Measurements from ENCODE around the gene C9orf85.
"Not testable (repeated sequence)": the region's sequence is repeated elsewhere in the genome, so short reads cannot be mapped to it uniquely, and the experiment has no call there.

C9orf85 gene

DNA sequence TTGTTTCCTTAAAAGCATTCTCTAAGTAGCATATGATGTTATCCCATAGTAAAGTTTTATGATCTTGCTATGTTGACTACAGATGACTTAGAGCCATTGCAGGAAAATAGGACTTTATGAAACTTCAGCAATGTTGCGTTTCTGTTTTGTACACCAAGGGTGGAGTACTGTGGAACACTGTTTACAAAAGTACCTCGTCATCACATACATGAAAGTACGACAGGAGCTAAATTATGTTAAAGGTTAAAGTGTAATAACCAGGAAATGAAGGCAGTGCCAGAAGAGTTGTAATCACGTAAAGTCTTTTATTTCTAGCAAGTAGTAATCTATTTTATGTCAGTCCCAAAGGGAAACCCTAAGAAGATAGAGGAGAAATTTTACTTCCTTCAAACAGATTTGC is 50.9 kb downstream of the C9orf85 start:
- Histone ChIP-seq H3K4me3 (ENCODE audit: low read length) (no peak overlapping the region), H3K9me2 (replicated peaks; ENCODE audit: insufficient read depth, low read length) (no peaks in the 10 kb centered on the region), H3K9ac (ENCODE audit: low read length) (no peak overlapping the region), H3K27me3 (replicated peaks; ENCODE audit: insufficient read depth, low read length) (no peaks in the 10 kb centered on the region), H3K27ac (ENCODE audit: low read length) (no peak overlapping the region), H3K4me2 (ENCODE audit: low read depth, low read length) (no peak overlapping the region), H3K36me3 (replicated peaks; ENCODE audit: insufficient read depth, low read length) (no peaks in the 10 kb centered on the region), H2AFZ (ENCODE audit: low read length) (no peak overlapping the region), H3K9me3 (replicated peaks; ENCODE audit: insufficient read depth, low read length) (no peaks in the 10 kb centered on the region), H3K4me1 (ENCODE audit: low read length) (no peaks in the 10 kb centered on the region), H3K79me2 (ENCODE audit: low read length) (no peaks in the 10 kb centered on the region), H4K20me1 (ENCODE audit: insufficient read depth, low read length) (no peaks in the 10 kb centered on the region), H3F3A (ENCODE audit: insufficient read depth, low read length) (no peaks in the 10 kb centered on the region)
- no peak for TF ChIP-seq EZH2phosphoT487 (IDR thresholded peaks at IDR 0.05; ENCODE audit: low read length)
- no peak for TF ChIP-seq EZH2 (optimal IDR thresholded peaks at IDR 0.05; ENCODE audit: low read depth, low read length)
- TF ChIP-seq, protein P1, sequence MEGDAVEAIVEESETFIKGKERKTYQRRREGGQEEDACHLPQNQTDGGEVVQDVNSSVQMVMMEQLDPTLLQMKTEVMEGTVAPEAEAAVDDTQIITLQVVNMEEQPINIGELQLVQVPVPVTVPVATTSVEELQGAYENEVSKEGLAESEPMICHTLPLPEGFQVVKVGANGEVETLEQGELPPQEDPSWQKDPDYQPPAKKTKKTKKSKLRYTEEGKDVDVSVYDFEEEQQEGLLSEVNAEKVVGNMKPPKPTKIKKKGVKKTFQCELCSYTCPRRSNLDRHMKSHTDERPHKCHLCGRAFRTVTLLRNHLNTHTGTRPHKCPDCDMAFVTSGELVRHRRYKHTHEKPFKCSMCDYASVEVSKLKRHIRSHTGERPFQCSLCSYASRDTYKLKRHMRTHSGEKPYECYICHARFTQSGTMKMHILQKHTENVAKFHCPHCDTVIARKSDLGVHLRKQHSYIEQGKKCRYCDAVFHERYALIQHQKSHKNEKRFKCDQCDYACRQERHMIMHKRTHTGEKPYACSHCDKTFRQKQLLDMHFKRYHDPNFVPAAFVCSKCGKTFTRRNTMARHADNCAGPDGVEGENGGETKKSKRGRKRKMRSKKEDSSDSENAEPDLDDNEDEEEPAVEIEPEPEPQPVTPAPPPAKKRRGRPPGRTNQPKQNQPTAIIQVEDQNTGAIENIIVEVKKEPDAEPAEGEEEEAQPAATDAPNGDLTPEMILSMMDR (IDR thresholded peaks at IDR 0.05; ENCODE audit: low read length): no peak
- DNase-seq: no peak

GRCh38 chr9:71963471-71963996 is 52.1 kb downstream of the C9orf85 start:
- H3K27ac ChIP-seq (ENCODE audit: low read length); H3K79me2 ChIP-seq (ENCODE audit: low read length); H2AFZ ChIP-seq (ENCODE audit: low read length); H3K9me3 ChIP-seq (replicated peaks; ENCODE audit: insufficient read depth, low read length); H3K27me3 ChIP-seq (replicated peaks; ENCODE audit: insufficient read depth, low read length); H3K9me2 ChIP-seq (replicated peaks; ENCODE audit: insufficient read depth, low read length); H3K9ac ChIP-seq (ENCODE audit: low read length); DNase-seq; H3K36me3 ChIP-seq (replicated peaks; ENCODE audit: insufficient read depth, low read length); H3F3A ChIP-seq (ENCODE audit: insufficient read depth, low read length); H3K4me3 ChIP-seq (ENCODE audit: low read length); H3K4me1 ChIP-seq (ENCODE audit: low read length); H3K4me2 ChIP-seq (ENCODE audit: low read depth, low read length); H4K20me1 ChIP-seq (ENCODE audit: insufficient read depth, low read length): not testable (repeated sequence)

DNA sequence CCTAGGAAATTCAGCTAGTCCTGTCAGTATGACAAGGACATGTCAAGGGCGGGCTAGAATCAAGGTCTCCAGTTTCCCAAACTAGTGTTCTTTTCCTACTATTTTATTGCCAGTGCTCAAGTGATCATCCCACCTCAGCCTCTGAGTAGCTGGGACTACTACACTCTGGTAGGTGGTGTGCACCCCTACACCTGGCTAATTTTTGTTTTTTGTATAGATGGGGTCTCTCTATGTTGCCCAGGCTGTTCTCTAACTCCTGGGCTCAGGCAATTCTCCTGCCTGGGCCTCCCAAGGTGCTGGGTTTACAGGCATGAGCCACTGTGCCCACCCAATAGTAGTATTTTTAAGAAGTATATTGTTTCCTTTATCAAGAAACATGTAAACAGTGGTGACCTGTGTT is 54.0 kb downstream of the C9orf85 start:
- Histone ChIP-seq H3K27ac (ENCODE audit: low read length) (no peak overlapping the region), H2AFZ (ENCODE audit: low read length) (no peak overlapping the region), H3K27me3 (replicated peaks; ENCODE audit: insufficient read depth, low read length) (no peaks in the 10 kb centered on the region), H3K4me3 (ENCODE audit: low read length) (no peak overlapping the region), H3K4me1 (ENCODE audit: low read length) (no peaks in the 10 kb centered on the region), H3K36me3 (replicated peaks; ENCODE audit: insufficient read depth, low read length) (no peaks in the 10 kb centered on the region), H3K4me2 (ENCODE audit: low read depth, low read length) (no peak overlapping the region), H3F3A (ENCODE audit: insufficient read depth, low read length) (no peaks in the 10 kb centered on the region), H4K20me1 (ENCODE audit: insufficient read depth, low read length) (no peaks in the 10 kb centered on the region), H3K79me2 (ENCODE audit: low read length) (no peaks in the 10 kb centered on the region), H3K9me3 (replicated peaks; ENCODE audit: insufficient read depth, low read length) (no peaks in the 10 kb centered on the region), H3K9me2 (replicated peaks; ENCODE audit: insufficient read depth, low read length) (no peaks in the 10 kb centered on the region), H3K9ac (ENCODE audit: low read length) (no peak overlapping the region)
- TF ChIP-seq, protein P1 (IDR thresholded peaks at IDR 0.05; ENCODE audit: low read length): no peak
- no peak for TF ChIP-seq EZH2 (optimal IDR thresholded peaks at IDR 0.05; ENCODE audit: low read depth, low read length)
- TF ChIP-seq EZH2phosphoT487 (IDR thresholded peaks at IDR 0.05; ENCODE audit: low read length): no peak
- DNase-seq: no peak

GRCh38 chr9:71966601-71967000 is 55.2 kb downstream of the C9orf85 start:
- Histone ChIP-seq H3F3A (ENCODE audit: insufficient read depth, low read length) (no peaks in the 10 kb centered on the region), H3K27ac (ENCODE audit: low read length) (no peak overlapping the region), H3K4me2 (ENCODE audit: low read depth, low read length) (no peak overlapping the region), H3K4me1 (ENCODE audit: low read length) (no peaks in the 10 kb centered on the region), H3K79me2 (ENCODE audit: low read length) (no peaks in the 10 kb centered on the region), H3K36me3 (replicated peaks; ENCODE audit: insufficient read depth, low read length) (no peaks in the 10 kb centered on the region), H3K27me3 (replicated peaks; ENCODE audit: insufficient read depth, low read length) (no peaks in the 10 kb centered on the region), H3K9me3 (replicated peaks; ENCODE audit: insufficient read depth, low read length) (no peaks in the 10 kb centered on the region), H2AFZ (ENCODE audit: low read length) (no peak overlapping the region), H3K9me2 (replicated peaks; ENCODE audit: insufficient read depth, low read length) (no peaks in the 10 kb centered on the region), H3K9ac (ENCODE audit: low read length) (no peak overlapping the region), H3K4me3 (ENCODE audit: low read length) (no peak overlapping the region), H4K20me1 (ENCODE audit: insufficient read depth, low read length) (no peaks in the 10 kb centered on the region)
- no peak for TF ChIP-seq EZH2 (optimal IDR thresholded peaks at IDR 0.05; ENCODE audit: low read depth, low read length)
- no peak for TF ChIP-seq EZH2phosphoT487 (IDR thresholded peaks at IDR 0.05; ENCODE audit: low read length)
- TF ChIP-seq, protein P1 (IDR thresholded peaks at IDR 0.05; ENCODE audit: low read length): no peak
- DNase-seq: no peak

Measured in MM.1S (cell line).